ENCODE measurements around the gene SLC15A3.

SLC15A3 gene

GRCh38 chr11:60970890-60971289 is 18.9 kb upstream of the SLC15A3 start:
- no peak for DNase-seq (ENCODE audit: insufficient read length, low spot score)
- no peak for TF ChIP-seq CTCF (IDR thresholded peaks at IDR 0.05; ENCODE audit: insufficient read depth, missing control alignments)
- FAIRE-seq, result no peak

- peak; percentile 61 for TF ChIP-seq CTCF (IDR thresholded peaks at IDR 0.05; ENCODE audit: insufficient read depth, missing control alignments)
- FAIRE-seq, result no peak
- DNase-seq (ENCODE audit: insufficient read length, low spot score), result no peak
Observed at GRCh38 chr11:60970369-60970774, 18.4 kb upstream of the SLC15A3 start.

- FAIRE-seq (no peak), DNase-seq (ENCODE audit: insufficient read length, low spot score) (no peak)
Observed at GRCh38 chr11:60968223-60968622, 16.2 kb upstream of the SLC15A3 start.

GRCh38 chr11:60966890-60967289 is 14.9 kb upstream of the SLC15A3 start:
- no peak for FAIRE-seq
- DNase-seq (ENCODE audit: insufficient read length, low spot score), result no peak
- TF ChIP-seq CTCF (IDR thresholded peaks at IDR 0.05; ENCODE audit: insufficient read depth, missing control alignments), result no peak

More at GRCh38 chr11:60968223-60968622, 16.2 kb upstream of the SLC15A3 start:
- TF ChIP-seq CTCF (IDR thresholded peaks at IDR 0.05; ENCODE audit: insufficient read depth, missing control alignments), result no peak

- DNase-seq (ENCODE audit: insufficient read length, low spot score) (no peak), FAIRE-seq (no peak)
- no peak for TF ChIP-seq CTCF (IDR thresholded peaks at IDR 0.05; ENCODE audit: insufficient read depth, missing control alignments)
Observed at GRCh38 chr11:60964801-60965200, 12.8 kb upstream of the SLC15A3 start.

GRCh38 chr11:60960405-60960804 is 8.4 kb upstream of the SLC15A3 start:
- FAIRE-seq, result no peak
- no peak for DNase-seq (ENCODE audit: insufficient read length, low spot score)
- TF ChIP-seq CTCF (IDR thresholded peaks at IDR 0.05; ENCODE audit: insufficient read depth, missing control alignments), result no peak

- TF ChIP-seq CTCF (IDR thresholded peaks at IDR 0.05; ENCODE audit: insufficient read depth, missing control alignments), result no peak
- FAIRE-seq (no peak), DNase-seq (ENCODE audit: insufficient read length, low spot score) (no peak)
Observed at GRCh38 chr11:60959431-60959830, 7.5 kb upstream of the SLC15A3 start.
